ENCODE results near the gene DHCR7.

Gene DHCR7

DNA sequence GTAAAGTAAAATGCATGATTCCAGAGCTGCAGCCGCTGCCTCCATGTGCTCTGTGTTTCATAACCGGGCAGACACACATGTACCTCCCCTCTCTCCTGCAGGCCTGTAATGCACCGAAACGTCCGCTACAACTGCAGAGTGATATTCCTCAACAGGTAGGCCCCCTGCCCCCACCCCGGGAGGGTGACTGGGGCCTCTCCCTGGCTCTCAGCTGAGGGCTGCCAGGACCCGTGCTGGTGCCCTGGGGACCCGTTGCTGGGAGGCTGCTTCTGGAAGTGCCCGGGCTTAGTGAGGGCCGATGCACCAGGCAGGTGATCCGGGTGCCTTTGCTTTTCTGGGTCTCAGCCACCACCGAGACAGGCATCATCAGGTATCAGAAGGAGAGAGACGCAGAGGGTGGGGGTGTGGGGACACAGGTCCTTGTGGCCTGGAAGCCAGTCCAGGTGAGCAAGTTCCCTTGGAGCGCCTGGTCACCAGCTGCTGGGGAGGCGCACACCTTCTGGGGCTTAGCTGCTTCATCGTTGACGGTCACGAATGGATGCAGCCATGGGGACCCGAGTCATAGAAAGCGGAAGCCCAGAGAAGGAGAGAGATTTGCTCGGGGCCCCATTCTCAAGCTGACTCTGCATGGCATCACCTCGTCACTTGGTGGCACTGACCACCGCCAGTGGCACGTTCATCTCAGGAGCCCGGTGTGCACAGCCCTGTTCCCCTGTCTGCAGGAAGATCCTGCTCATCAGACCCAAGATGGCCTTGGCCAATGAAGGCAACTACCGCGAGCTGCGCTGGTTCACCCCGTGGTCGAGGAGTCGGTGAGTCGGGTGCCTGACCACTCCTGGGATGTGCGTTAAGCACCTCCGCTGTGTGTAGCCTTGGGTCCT, 15.4 kb upstream of the DHCR7 start:
- TF ChIP-seq, protein P1, sequence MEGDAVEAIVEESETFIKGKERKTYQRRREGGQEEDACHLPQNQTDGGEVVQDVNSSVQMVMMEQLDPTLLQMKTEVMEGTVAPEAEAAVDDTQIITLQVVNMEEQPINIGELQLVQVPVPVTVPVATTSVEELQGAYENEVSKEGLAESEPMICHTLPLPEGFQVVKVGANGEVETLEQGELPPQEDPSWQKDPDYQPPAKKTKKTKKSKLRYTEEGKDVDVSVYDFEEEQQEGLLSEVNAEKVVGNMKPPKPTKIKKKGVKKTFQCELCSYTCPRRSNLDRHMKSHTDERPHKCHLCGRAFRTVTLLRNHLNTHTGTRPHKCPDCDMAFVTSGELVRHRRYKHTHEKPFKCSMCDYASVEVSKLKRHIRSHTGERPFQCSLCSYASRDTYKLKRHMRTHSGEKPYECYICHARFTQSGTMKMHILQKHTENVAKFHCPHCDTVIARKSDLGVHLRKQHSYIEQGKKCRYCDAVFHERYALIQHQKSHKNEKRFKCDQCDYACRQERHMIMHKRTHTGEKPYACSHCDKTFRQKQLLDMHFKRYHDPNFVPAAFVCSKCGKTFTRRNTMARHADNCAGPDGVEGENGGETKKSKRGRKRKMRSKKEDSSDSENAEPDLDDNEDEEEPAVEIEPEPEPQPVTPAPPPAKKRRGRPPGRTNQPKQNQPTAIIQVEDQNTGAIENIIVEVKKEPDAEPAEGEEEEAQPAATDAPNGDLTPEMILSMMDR (IDR thresholded peaks at IDR 0.05) = no peak
- no peaks in the 10 kb centered on the region for H3K9me3 ChIP-seq
- peaks cover 89% of the 10 kb centered on the region for H3K36me3 ChIP-seq

DNA sequence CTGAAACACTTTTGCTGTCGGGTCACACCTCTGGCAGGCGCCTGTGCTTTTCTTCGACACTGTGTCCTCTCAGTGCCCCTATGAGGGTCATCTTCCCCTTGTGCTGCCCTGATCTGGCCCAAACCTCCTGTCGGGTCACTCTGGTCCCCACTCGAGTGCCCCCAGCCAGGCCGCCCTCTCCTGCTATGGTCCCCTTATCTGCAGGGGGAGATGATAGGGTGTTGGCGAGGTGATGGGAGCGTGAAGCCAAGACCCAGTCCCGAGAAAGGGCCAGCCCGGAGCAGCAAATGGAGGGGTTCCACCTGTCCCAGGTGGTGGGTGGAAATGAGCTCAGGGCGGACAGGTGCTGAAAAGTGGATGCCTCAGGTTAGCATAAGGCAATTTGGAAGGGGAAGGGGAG, 14.5 kb upstream of the DHCR7 start:
- TF ChIP-seq, protein P1 (IDR thresholded peaks at IDR 0.05) = no peak
- Histone ChIP-seq H3K4me1 (ENCODE audit: control insufficient read depth in 1 of 2, insufficient read depth in 1 of 2, low read depth in 1 of 2, low read length in 1 of 2) (no peaks in the 10 kb centered on the region), H3K36me3 (peaks cover 94% of the 10 kb centered on the region), H3K9me3 (no peaks in the 10 kb centered on the region), H3K4me3 (ENCODE audit: low read depth in 1 of 2, low read length in 1 of 2) (no peak overlapping the region), H3K27ac (no peak overlapping the region), H3K27me3 (no peaks in the 10 kb centered on the region)

More for the DNA sequence above, 15.4 kb upstream of the DHCR7 start:
- no peak overlapping the region for H3K4me3 ChIP-seq (ENCODE audit: low read depth in 1 of 2, low read length in 1 of 2)
- no peaks in the 10 kb centered on the region for H3K4me1 ChIP-seq (ENCODE audit: control insufficient read depth in 1 of 2, insufficient read depth in 1 of 2, low read depth in 1 of 2, low read length in 1 of 2)
- H3K27me3 ChIP-seq = no peaks in the 10 kb centered on the region
- H3K27ac ChIP-seq = no peak overlapping the region

DNA sequence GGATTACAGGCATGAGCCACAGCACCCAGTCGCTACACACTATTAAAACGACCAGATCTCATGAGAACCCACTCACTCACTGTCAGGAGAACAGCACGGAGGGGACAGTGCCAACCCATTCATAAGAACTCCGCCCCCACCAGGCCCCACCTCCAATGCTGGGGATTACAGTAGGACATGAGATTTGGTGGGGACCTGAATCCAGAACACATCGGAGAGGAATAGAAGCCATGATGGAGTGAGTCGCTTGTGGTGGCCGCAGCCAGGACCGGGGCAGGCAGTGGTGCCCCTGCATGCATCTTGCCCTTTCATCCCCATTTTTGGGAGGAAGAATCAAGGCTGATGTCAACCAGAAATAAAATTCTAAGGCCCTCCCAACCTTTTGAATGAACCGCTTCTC, 13.5 kb upstream of the DHCR7 start:
- Histone ChIP-seq H3K27ac (no peak overlapping the region), H3K36me3 (peaks cover 96% of the 10 kb centered on the region), H3K4me1 (ENCODE audit: control insufficient read depth in 1 of 2, insufficient read depth in 1 of 2, low read depth in 1 of 2, low read length in 1 of 2) (no peaks in the 10 kb centered on the region), H3K27me3 (no peaks in the 10 kb centered on the region), H3K4me3 (ENCODE audit: low read depth in 1 of 2, low read length in 1 of 2) (no peak overlapping the region), H3K9me3 (no peaks in the 10 kb centered on the region)
- TF ChIP-seq, protein P1 (IDR thresholded peaks at IDR 0.05) = no peak

DNA sequence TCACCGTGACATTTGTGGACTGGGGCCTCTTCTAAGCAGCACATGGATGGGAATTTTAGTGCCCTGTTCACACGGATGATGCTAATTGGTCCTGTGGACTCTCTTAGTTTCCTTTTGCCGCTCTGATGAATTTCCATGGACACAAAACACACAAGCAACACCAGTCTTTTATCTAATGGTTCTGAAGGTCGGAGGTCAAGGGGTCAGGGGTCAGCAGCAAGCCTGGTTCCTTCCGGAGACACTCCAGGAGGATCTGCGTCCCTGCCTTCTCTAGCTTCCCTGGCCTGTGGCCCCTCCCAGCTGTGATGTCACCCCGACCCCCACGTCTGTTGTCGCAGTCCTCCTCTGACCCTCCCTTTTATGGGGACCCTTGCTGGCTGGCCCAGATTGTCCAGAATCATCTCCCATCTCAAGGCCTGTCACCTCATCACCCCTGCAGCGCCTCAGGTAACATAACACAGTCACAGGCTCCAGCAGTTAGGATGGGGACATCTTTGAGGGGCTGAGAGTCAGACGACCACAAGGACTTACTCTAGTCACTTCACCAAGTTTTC, 11.7 kb upstream of the DHCR7 start:
- peaks cover 4% of the 10 kb centered on the region in 2 experiments for H3K4me1 ChIP-seq (ENCODE audit: control insufficient read depth in 1 of 2, insufficient read depth in 1 of 2, low read depth in 1 of 2, low read length in 1 of 2)
- H3K27me3 ChIP-seq = no peaks in the 10 kb centered on the region
- no peak overlapping the region for H3K27ac ChIP-seq

DNA sequence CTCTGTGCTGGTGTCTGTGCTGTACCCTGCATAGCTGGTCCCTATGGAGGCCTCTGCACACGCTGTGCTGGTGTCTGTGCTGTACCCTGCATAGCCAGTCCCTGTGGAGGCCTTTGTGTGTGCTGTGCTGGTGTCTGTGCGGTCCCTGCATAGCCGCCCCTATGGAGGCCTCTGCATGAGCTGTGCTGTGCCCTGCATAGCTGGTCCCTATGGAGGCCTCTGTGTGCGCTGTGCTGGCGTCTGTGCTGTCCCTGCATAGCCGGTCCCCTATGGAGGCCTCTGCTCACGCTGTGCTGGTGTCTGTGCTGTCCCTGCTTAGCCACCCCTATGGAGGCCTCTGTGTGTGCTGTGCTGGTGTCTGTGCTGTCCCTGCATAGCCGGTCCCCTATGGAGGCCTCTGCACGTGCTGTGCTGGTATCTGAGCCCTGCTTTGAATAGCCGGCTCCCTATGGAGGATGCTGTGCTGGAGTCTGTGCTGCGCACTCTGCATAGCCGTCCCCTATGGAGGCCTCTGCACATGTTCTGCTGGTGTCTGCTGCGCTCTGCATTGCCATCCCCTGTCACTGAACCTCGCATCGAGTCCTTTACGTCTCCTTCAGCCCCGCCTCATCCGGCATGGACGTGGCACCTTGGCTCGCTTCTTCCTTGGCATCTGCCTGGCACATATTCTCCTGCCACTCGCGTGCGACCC, 11.0 kb upstream of the DHCR7 start:
- Histone ChIP-seq H3K36me3 (peaks cover 97% of the 10 kb centered on the region), H3K4me1 (ENCODE audit: control insufficient read depth in 1 of 2, insufficient read depth in 1 of 2, low read depth in 1 of 2, low read length in 1 of 2) (peaks cover 10% of the 10 kb centered on the region in 2 experiments)

More for the DNA sequence above, 11.7 kb upstream of the DHCR7 start:
- H3K36me3 ChIP-seq = peaks cover 99% of the 10 kb centered on the region
- no peaks in the 10 kb centered on the region for H3K9me3 ChIP-seq
- H3K4me3 ChIP-seq (ENCODE audit: low read depth in 1 of 2, low read length in 1 of 2) = no peak overlapping the region
- TF ChIP-seq, protein P1 (IDR thresholded peaks at IDR 0.05) = no peak

More for the DNA sequence above, 11.0 kb upstream of the DHCR7 start:
- TF ChIP-seq, protein P1 (IDR thresholded peaks at IDR 0.05) = no peak
- H3K27ac ChIP-seq = no peak overlapping the region
- no peaks in the 10 kb centered on the region for H3K9me3 ChIP-seq
- no peaks in the 10 kb centered on the region for H3K27me3 ChIP-seq
- no peak overlapping the region for H3K4me3 ChIP-seq (ENCODE audit: low read depth in 1 of 2, low read length in 1 of 2)

Data from neutrophil (primary cell).